GM19397 (cell line): ENCODE measurements around the gene NOS1AP.
"Not testable (repeated sequence)": the region's sequence is repeated elsewhere in the genome, so short reads cannot be mapped to it uniquely, and the experiment has no call there.

ENCODE experiments used
- ATAC-seq: cut with Tn5 transposase; IDR thresholded peaks from one replicate; pipeline ENCODE4 v1.9.1; 2021; ENCODE audit warnings: mild to moderate bottlenecking, moderate library complexity; ENCODE audit not compliant: unreplicated experiment

The NOS1AP gene

GRCh38 chr1:162191396-162192305, 122.2 kb downstream of the NOS1AP start:
- ATAC-seq = no peak

- no peak for ATAC-seq
Observed at GRCh38 chr1:162192306-162192678, 122.8 kb downstream of the NOS1AP start.

- no peak for ATAC-seq
Observed at GRCh38 chr1:162192763-162193162, 123.3 kb downstream of the NOS1AP start.

- no peak for ATAC-seq
Observed at GRCh38 chr1:162193221-162193620, 123.7 kb downstream of the NOS1AP start.

GRCh38 chr1:162193815-162194214, 124.3 kb downstream of the NOS1AP start:
- no peak for ATAC-seq

DNA sequence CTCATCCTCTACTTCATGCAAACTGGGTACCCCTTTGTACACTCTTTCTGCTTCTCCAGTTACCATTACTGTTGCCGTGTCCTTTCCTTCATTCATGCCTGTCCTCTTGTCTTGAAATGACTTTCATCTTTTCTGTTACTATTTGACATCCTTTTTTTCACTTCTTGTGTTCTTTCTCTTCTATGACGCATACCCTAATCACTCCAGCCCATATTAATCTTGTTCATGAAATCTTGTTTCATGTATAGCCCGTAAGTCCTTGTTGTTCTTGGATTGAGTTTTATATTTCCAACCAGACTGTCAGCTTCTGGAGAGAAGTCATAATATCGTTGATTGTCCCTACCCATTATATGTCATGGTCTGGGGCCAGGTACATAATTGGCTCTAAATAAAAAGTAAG, 126.1 kb downstream of the NOS1AP start:
- no peak for ATAC-seq

DNA sequence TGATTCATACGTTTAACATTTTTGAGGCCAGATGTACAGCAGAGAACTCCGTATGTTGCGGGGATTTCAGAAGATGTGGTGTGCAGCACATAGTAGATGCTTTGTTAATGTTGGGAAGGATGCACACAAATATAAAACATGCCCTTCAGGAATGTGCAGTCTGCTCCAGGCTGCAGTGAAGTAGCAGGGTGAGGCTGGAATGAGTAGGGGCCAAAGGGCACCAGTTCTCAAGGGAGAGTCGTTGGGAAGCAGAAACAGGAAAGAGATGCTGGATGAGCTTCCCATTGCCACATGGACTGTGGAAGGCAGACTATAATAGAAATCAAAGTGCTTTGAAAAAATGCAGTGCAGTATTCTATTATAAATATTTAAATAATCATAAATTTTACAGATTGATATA, 126.9 kb downstream of the NOS1AP start:
- no peak for ATAC-seq

DNA sequence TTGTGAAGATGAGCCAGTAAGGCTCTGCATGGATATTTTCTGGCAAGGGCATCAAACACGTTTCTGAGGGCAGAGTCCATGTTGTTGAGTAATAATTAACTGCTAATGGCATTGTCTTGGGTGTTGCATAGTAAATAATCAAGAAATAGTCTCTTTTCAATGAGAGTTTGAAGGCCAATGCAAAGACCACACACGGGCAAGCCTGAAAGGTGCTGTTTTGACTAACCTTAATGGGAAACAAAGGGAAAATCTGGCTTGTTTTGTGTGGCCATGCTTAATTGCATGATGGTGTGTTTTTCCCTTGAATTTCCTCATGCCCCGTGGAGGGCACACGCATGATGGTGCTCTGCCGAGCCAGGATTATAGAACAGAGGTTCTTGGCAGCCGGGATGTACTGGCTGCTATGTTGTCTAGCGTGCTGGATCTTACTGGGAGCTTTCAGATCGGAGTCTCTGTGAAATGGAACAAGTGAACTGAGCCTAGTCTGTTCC, 127.6 kb downstream of the NOS1AP start:
- ATAC-seq = no peak

GRCh38 chr1:162197615-162198421, 128.3 kb downstream of the NOS1AP start:
- no peak for ATAC-seq

GRCh38 chr1:162200096-162200847, 130.8 kb downstream of the NOS1AP start:
- no peak for ATAC-seq

- not testable (repeated sequence) for ATAC-seq
Observed at GRCh38 chr1:162201062-162201461, 131.6 kb downstream of the NOS1AP start.

- no peak for ATAC-seq
Observed at GRCh38 chr1:162204129-162204822, 134.8 kb downstream of the NOS1AP start.

DNA sequence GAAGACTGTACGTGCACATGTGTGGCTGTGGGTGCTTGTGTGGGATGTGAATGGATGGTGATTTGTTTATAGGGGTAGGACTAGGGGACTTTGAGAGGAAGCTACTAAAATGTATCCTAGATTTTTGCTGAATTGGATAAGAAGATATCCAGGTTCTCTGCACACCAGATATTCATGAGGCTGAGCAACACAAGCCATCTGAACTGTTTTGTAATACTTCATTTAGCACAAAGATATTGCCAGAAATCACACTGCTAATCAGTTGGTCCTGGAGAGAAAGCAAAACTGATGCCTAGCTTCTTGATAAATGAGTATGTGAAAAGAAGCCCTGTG, 135.3 kb downstream of the NOS1AP start:
- ATAC-seq = no peak

DNA sequence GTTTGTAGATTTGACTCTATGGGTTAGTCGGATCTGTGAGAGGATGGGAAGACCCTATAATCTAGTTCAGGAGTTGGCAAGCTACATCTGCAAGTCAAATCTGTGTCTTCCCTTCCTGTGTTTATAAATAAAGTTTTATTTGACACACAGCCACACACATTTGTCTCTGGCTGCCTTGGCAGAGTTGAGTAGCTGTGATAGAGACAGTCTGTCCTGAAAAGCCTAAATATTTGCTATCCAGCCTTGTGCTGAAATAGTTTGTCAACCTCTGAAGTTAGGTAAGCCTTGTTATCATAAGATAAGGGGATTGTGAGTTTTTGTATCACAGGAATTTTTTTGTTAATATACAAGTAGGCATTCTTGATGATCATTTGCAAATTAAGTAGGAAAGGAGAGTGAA, 136.8 kb downstream of the NOS1AP start:
- ATAC-seq = no peak

- no peak for ATAC-seq
Observed at GRCh38 chr1:162206749-162207635, 137.5 kb downstream of the NOS1AP start.

- no peak for ATAC-seq
Observed at GRCh38 chr1:162207862-162208261, 138.4 kb downstream of the NOS1AP start.

DNA sequence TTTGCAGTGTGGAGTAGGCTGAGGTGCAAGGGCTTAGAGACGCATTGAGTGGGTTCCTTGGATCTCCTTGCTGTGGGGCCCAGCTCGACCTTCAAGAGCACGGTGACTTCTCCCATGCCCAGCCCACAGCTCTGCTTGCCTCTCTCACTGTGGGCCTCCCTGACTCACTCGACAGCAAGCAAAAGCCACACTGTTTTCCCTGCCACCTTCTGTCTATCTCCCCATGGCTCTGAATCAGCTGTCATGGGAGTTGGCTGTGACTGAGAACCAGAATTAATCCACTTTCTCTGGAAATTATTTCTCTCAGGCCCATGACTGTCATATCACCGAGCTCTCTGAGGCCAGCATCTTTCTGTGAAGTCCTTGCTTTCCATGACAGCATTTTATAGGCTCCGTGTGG, 140.7 kb downstream of the NOS1AP start:
- ATAC-seq = no peak

DNA sequence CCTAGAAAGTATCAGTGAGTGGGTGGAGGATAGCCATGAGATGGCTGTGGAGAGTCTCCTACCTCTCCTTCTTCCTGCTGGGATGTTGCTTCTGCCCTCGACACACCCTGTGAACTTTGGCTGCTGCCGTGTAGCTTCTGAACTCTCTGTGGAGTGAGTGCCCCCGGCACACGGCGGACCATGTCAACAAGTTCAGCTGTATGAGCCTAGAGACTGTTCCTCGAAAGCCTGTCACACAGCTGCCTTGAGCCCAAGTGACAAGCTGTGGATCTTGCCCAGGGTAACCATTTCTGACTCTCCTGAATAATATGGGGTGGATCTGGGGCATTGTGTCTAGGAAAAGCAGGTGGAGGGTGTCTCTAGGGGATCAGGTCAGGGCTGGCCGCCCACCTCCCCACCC, 143.2 kb downstream of the NOS1AP start:
- no peak for ATAC-seq

DNA sequence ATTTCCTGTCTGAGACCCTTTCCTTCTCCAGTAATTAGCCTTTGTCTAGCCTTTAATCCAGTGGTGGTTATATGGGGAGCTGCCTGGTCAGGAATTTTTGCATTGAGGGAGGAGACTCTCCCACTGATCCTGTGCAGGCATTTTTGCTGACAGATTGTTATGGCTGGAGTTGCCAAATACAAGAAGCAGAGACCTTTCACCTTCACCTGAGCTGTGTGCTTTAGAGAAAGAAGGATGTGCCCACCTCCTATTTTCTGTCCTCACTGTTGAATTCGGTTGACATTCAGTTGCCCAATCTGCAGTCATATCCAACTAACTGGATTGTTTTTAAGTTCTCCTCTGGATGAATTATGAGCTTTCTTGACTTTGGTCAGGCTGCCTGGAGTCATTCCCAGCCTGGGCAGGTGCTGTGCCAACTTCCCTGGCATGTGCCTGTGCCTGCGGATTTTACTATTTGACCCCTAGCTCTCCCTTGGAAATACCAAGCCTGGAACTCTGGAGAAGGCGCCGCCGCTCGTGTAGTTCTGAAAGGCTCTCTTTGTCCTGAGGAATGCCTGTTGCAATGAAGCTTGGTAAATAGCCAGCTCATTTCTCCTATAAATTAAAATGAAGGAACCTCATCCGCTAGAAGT, 143.9 kb downstream of the NOS1AP start:
- ATAC-seq = no peak
